Lower lobe of right lung (tissue), 2 donors: ENCODE data around the gene MET. TPM values are rescaled to one million over a fixed set of nuclear protein-coding genes. Genes with fewer than 3 reads are reported as not detected.
"Not testable (repeated sequence)": the region's sequence is repeated elsewhere in the genome, so short reads cannot be mapped to it uniquely, and the experiment has no call there.

Experiments used
- ATAC-seq, 2 donors: fragments of 200-7000 bp; cut with Tn5 transposase; one replicate each; pipeline ENCODE4 v1.9.1; 2020 to 2022; ENCODE audit warnings: mild to moderate bottlenecking in 2 of 2, moderate library complexity in 2 of 2
- DNase-seq: peaks from one replicate; pipeline ENCODE4 v3.0.0-alpha.2; 2020
- H3K27ac ChIP-seq: fragments of 200-600 bp; one replicate; pipeline ENCODE4 v1.8.0; 2022
- H3K27me3 ChIP-seq: fragments of 200-600 bp; one replicate; pipeline ENCODE4 v1.8.0; 2022; ENCODE audit warnings: low read depth
- H3K36me3 ChIP-seq: fragments of 200-600 bp; one replicate; pipeline ENCODE4 v1.8.0; 2022; ENCODE audit warnings: mild to moderate bottlenecking
- H3K4me1 ChIP-seq: fragments of 200-600 bp; one replicate; pipeline ENCODE4 v1.8.0; 2022
- H3K4me3 ChIP-seq: fragments of 200-600 bp; one replicate; pipeline ENCODE4 v1.8.0; 2022; ENCODE audit warnings: mild to moderate bottlenecking
- H3K9me3 ChIP-seq: fragments of 200-600 bp; one replicate; pipeline ENCODE4 v1.8.0; 2022
- intact Hi-C: fragments of 100-400 bp; cut with DNase I; formaldehyde crosslinking; loops from one replicate; pipeline ENCODE4 v1.11.0; 2022
- total RNA-seq: library from RNA; stranded (reverse); fragmentation: NEBNext Ultra II Directional; extraction: Animal tissue kit (Norgen Biotek cat#: 25700); gene quantifications from one replicate; pipeline ENCODE4 v1.2.1, GENCODE V29; 2021
- TF ChIP-seq, protein P1 (sequence below): fragments of 200-600 bp; IDR thresholded peaks from one replicate; pipeline ENCODE4 v1.8.0; 2022; ENCODE audit warnings: antibody characterized with exemption, mild to moderate bottlenecking
- donor health status: DM: no; HTN: yes; CAD: no; lungs with severe emphysema.

The MET gene
- total RNA-seq, 1 donor from 2014 or later, result 74.3 TPM

DNA sequence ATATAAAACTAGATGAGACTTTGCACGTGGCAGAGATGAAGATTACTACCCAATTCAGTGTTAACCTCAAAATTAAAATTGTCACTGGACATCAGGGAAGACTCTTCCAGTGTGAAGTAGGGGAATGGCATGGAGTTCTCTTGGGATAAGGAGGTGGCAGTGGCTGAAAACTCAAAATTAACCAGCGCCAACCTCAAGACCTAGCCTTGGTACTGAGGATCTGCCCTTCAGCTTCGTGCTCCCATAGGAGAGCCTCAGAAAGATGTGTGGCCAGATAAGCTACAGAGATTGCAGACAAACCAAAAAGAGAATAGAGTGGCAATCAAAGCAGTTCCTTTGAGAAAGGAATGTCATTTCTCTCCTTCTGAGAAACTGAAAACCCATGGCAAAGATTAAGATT, 143.0 kb downstream of the MET start:
- TF ChIP-seq, protein P1, sequence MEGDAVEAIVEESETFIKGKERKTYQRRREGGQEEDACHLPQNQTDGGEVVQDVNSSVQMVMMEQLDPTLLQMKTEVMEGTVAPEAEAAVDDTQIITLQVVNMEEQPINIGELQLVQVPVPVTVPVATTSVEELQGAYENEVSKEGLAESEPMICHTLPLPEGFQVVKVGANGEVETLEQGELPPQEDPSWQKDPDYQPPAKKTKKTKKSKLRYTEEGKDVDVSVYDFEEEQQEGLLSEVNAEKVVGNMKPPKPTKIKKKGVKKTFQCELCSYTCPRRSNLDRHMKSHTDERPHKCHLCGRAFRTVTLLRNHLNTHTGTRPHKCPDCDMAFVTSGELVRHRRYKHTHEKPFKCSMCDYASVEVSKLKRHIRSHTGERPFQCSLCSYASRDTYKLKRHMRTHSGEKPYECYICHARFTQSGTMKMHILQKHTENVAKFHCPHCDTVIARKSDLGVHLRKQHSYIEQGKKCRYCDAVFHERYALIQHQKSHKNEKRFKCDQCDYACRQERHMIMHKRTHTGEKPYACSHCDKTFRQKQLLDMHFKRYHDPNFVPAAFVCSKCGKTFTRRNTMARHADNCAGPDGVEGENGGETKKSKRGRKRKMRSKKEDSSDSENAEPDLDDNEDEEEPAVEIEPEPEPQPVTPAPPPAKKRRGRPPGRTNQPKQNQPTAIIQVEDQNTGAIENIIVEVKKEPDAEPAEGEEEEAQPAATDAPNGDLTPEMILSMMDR, result no peak
- H3K9me3 ChIP-seq, result no peaks in the 10 kb centered on the region
- H3K4me3 ChIP-seq, result no peak overlapping the region
- no peaks in the 10 kb centered on the region for H3K27me3 ChIP-seq
- no peaks in the 10 kb centered on the region for H3K36me3 ChIP-seq
- intact Hi-C loops, result no loop called here
- ATAC-seq, result no peak
- DNase-seq, result no peak
- H3K27ac ChIP-seq, result no peak overlapping the region
- peaks cover 5% of the 10 kb centered on the region for H3K4me1 ChIP-seq

DNA sequence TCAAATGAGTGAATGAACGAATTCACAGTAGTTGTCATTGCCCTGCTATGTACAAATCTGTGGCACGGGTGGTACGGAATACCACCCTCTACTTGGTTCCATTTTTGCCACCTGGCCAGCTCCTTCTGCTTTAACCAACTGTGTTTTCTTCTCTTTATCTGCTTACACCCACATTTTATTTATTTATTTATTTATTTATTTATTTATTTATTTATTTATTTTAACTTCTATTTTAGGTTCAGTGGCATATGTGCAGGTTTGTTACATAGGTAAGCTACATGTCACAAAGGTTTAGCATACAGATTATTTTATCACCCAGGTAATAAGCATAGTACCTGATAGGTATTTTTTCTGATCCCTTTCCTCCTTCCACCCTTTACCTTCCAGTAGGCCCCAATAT, 148.2 kb downstream of the MET start:
- Histone ChIP-seq H3K4me1 (no peaks in the 10 kb centered on the region), H3K4me3 (no peak overlapping the region), H3K36me3 (no peaks in the 10 kb centered on the region), H3K27me3 (no peaks in the 10 kb centered on the region), H3K9me3 (no peaks in the 10 kb centered on the region), H3K27ac (no peak overlapping the region)
- DNase-seq, result no peak
- intact Hi-C loops, result no loop called here
- TF ChIP-seq, protein P1, result no peak
- ATAC-seq, result no peak

DNA sequence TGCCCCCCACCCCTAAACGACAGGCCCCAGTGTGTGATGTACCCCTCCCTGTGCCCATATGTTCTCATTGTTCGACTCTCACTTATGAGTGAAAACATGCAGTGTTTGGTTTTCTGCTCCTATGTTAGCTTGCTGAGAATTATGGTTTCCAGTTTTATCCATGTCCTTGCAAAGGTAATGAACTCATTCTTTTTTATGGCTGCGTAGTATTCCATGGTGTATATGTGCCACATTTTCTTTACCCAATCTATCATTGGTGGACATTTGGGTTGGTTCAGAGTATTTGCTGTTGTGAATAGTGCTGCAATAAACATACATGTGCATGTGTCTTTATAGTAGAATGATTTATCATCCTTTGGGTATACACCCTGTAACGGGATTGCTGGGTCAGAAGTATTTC, 149.7 kb downstream of the MET start:
- DNase-seq, intact Hi-C loops, ATAC-seq, H3K27ac ChIP-seq, H3K27me3 ChIP-seq, H3K4me1 ChIP-seq, H3K36me3 ChIP-seq, H3K4me3 ChIP-seq, H3K9me3 ChIP-seq: not testable (repeated sequence)

DNA sequence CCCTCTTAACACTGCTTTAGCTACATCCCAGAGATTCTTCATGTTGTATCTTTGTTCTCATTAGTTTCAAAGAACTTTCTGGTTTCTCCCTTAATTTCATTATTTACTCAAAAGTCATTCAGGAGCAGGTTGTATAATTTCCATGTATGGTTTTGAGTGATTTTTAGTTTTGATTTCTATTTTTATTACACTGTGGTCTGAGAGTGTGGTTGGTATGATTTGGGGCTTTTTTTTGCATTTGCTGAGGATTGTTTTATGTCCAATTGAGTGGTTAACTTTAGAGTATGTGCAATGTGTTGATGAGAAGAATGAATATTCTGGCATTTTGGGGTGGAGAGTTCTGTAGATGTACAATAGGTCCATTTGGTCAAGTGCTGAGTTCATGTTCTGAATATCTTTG, 152.5 kb downstream of the MET start:
- DNase-seq (no peak), ATAC-seq (no peak)
- H3K27me3 ChIP-seq, result no peaks in the 10 kb centered on the region
- TF ChIP-seq, protein P1, result no peak
- no peaks in the 10 kb centered on the region for H3K9me3 ChIP-seq
- no peaks in the 10 kb centered on the region for H3K4me1 ChIP-seq
- intact Hi-C loops, result no loop called here
- no peak overlapping the region for H3K4me3 ChIP-seq
- no peaks in the 10 kb centered on the region for H3K36me3 ChIP-seq
- no peak overlapping the region for H3K27ac ChIP-seq

DNA sequence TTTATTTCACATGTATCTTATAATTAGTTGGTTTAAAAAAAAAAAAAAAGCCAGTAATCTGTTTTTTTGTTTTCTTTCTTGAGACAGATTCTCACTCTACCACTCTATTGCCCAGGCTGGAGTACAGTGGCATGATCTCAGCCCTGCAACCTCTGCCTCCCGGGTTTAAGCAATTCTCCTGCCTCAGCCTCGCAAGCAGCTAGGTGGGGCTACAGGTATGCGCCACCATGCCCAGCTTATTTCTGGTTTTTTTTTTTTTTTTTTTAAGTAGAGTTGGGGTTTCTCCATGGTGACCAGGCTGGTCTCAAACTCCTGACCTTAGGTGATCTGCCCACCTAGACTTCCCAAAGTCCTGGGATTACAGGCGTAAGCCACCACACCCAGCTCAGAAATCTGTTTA, 156.3 kb downstream of the MET start:
- no peak overlapping the region for H3K4me3 ChIP-seq
- intact Hi-C loops, result no loop called here
- TF ChIP-seq, protein P1, result no peak
- ATAC-seq, result no peak
- no peak overlapping the region for H3K27ac ChIP-seq
- DNase-seq, result no peak
- no peaks in the 10 kb centered on the region for H3K27me3 ChIP-seq
- no peaks in the 10 kb centered on the region for H3K9me3 ChIP-seq
- no peaks in the 10 kb centered on the region for H3K36me3 ChIP-seq
- no peaks in the 10 kb centered on the region for H3K4me1 ChIP-seq

DNA sequence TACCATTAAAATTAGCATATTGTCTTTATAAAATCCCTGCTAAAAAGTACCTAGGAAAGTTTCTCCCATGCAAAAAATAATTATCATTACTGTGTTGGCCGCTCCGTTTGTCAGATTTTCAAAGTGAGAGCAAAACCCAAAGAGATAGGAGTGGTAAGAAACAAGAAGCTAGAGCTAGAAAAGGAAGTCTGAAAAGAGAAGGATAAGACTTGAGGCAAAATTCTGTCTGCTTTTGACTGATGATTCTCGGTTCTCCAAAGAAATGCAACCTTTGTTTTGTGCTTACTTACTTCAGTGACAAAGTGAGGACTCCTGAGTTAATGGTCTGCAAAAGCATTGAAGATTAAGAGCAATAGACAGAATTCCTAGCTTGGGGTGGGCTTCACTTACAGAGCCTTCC, 157.0 kb downstream of the MET start:
- no peak overlapping the region for H3K4me3 ChIP-seq
- TF ChIP-seq, protein P1, result no peak
- H3K27me3 ChIP-seq, result no peaks in the 10 kb centered on the region
- DNase-seq (no peak), ATAC-seq (no peak)
- no peaks in the 10 kb centered on the region for H3K36me3 ChIP-seq
- no peaks in the 10 kb centered on the region for H3K9me3 ChIP-seq
- H3K4me1 ChIP-seq, result no peaks in the 10 kb centered on the region
- H3K27ac ChIP-seq, result no peak overlapping the region
- intact Hi-C loops, result no loop called here
